ENCODE data around the gene TNRC18. TPM values are rescaled to one million over a fixed set of nuclear protein-coding genes. Genes with fewer than 3 reads are reported as not detected.

The TNRC18 gene
- total RNA-seq, 1 experiment from 2014 or later: 91.7 TPM

- Histone ChIP-seq H3K9me3 (ENCODE audit: low read depth, low read length, poor library complexity, severe bottlenecking) (no peaks in the 10 kb centered on the region), H3K27me3 (replicated peaks; ENCODE audit: insufficient read depth, low read depth, low read length, poor library complexity) (no peaks in the 10 kb centered on the region), H3K27ac (ENCODE audit: low read depth, low read length, poor library complexity, severe bottlenecking) (peak overlapping the region; percentile 99), H3K4me3 (ENCODE audit: low read depth, low read length, poor library complexity, severe bottlenecking) (peak overlapping the region; percentile 79), H3K4me1 (ENCODE audit: insufficient read depth, low read length, poor library complexity, severe bottlenecking) (peaks cover 18% of the 10 kb centered on the region), H3K36me3 (ENCODE audit: insufficient read depth, low read length, poor library complexity, severe bottlenecking) (no peaks in the 10 kb centered on the region)
- TF ChIP-seq EZH2 (IDR thresholded peaks at IDR 0.05; ENCODE audit: borderline replicate concordance, low read depth, low read length, poor library complexity, severe bottlenecking) (no peak), CTCF (conservative IDR thresholded peaks at IDR 0.05; ENCODE audit: low read depth, low read length) (no peak)
- CTCF ChIA-PET: interaction anchor here (0.8 kb wide), 1 partner anchor 28 kb away, joined by 5 read pairs; no protein-coding TSS in a partner anchor
- intact Hi-C loops (cut with micrococcal nuclease; ENCODE audit: unreplicated experiment): loop anchor here (2.0 kb wide), 1 partner anchor 27 kb away; no protein-coding TSS in a partner anchor
- BruUV-seq (replicated peaks): no TSS peak
- DNase-seq (ENCODE audit: low spot score): peak; percentile 99
- POLR2A ChIA-PET (ENCODE audit: low non-redundant PET): no interaction called here
Measured at GRCh38 chr7:5423976-5424748, 528 bp upstream of the TNRC18 start.

DNA sequence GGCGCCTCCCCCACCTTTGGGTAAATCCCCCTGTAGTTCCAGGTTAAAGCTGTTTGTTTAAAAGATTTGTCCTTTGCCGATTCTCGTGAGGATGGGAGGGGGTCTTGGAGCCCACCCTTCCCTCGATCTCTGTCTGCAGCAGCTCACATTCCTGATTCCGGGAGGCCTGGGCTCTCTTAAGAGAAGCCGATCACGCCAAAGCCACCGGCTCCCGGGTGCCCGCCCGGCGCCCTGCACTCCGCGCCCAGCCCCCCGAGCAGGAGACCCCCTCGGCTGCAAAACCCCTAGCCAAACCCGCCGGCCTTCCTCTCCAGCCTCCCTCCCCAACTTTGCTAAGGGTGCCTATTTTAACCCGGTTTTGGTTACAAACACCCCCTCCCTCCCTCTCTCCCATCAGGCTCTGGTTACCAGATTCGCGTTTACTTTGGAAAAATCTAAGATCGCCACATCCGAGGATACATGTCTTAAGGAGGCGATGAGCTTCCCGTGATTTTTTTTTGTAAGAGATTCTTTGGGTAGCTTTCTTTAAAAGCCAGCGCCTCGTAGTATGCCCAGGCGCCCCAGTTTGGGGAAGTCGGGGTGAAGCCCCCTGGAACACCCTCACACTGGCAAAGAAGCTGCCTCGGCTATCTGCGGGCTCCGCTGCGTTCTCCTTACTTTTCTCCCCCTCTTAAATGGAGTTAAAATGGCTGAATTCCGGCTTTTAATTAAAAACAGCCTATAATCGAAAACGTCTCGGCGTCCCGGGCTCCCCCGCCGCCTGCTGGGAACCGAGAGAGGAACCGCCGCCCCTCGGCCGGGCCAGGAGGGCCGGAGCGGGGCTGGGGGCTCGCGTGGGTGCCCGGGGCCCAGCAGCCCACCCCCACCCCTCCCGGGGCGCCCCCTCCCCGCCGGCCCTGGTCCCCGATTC, 983 bp downstream of the TNRC18 start:
- H3K27me3 ChIP-seq (replicated peaks; ENCODE audit: insufficient read depth, low read depth, low read length, poor library complexity): no peaks in the 10 kb centered on the region
- peak; percentile 82 for DNase-seq (ENCODE audit: low spot score)
- ChIA-PET POLR2A (ENCODE audit: low non-redundant PET) (interaction anchor here (0.6 to 0.7 kb wide), 3 partner anchors 56 to 346 kb away, joined by 7 to 17 read pairs (median 9); no protein-coding TSS in a partner anchor), CTCF (interaction anchor here (0.6 kb wide), 1 partner anchor 11 kb away, joined by 5 read pairs; no protein-coding TSS in a partner anchor)
- no peaks in the 10 kb centered on the region for H3K9me3 ChIP-seq (ENCODE audit: low read depth, low read length, poor library complexity, severe bottlenecking)
- H3K36me3 ChIP-seq (ENCODE audit: insufficient read depth, low read length, poor library complexity, severe bottlenecking): no peaks in the 10 kb centered on the region
- intact Hi-C loops (cut with micrococcal nuclease; ENCODE audit: unreplicated experiment): no loop called here
- TF ChIP-seq CTCF (conservative IDR thresholded peaks at IDR 0.05; ENCODE audit: low read depth, low read length) (no peak), EZH2 (IDR thresholded peaks at IDR 0.05; ENCODE audit: borderline replicate concordance, low read depth, low read length, poor library complexity, severe bottlenecking) (no peak)
- H3K4me1 ChIP-seq (ENCODE audit: insufficient read depth, low read length, poor library complexity, severe bottlenecking): peaks cover 17% of the 10 kb centered on the region
- TSS peak; percentile 20 for BruUV-seq (replicated peaks)
- H3K4me3 ChIP-seq (ENCODE audit: low read depth, low read length, poor library complexity, severe bottlenecking): peak overlapping the region; percentile 77
- peak overlapping the region; percentile 99 for H3K27ac ChIP-seq (ENCODE audit: low read depth, low read length, poor library complexity, severe bottlenecking)

- intact Hi-C loops (cut with micrococcal nuclease; ENCODE audit: unreplicated experiment): no loop called here
- ChIA-PET POLR2A (ENCODE audit: low non-redundant PET) (interaction anchor here (0.6 to 0.7 kb wide), 2 partner anchors 56 to 347 kb away, joined by 7 to 17 read pairs; no protein-coding TSS in a partner anchor), CTCF (interaction anchor here (0.6 kb wide), 1 partner anchor 14 kb away, joined by 4 read pairs; no protein-coding TSS in a partner anchor)
- no TSS peak for BruUV-seq (replicated peaks)
- no peaks in the 10 kb centered on the region for H3K27me3 ChIP-seq (replicated peaks; ENCODE audit: insufficient read depth, low read depth, low read length, poor library complexity)
- H3K36me3 ChIP-seq (ENCODE audit: insufficient read depth, low read length, poor library complexity, severe bottlenecking): peaks cover 6% of the 10 kb centered on the region
- peak overlapping the region; percentile 99 for H3K27ac ChIP-seq (ENCODE audit: low read depth, low read length, poor library complexity, severe bottlenecking)
- peak; percentile 63 for DNase-seq (ENCODE audit: low spot score)
- no peaks in the 10 kb centered on the region for H3K9me3 ChIP-seq (ENCODE audit: low read depth, low read length, poor library complexity, severe bottlenecking)
- TF ChIP-seq EZH2 (IDR thresholded peaks at IDR 0.05; ENCODE audit: borderline replicate concordance, low read depth, low read length, poor library complexity, severe bottlenecking): no peak
- no peak for TF ChIP-seq CTCF (conservative IDR thresholded peaks at IDR 0.05; ENCODE audit: low read depth, low read length)
- peaks cover 17% of the 10 kb centered on the region for H3K4me1 ChIP-seq (ENCODE audit: insufficient read depth, low read length, poor library complexity, severe bottlenecking)
- H3K4me3 ChIP-seq (ENCODE audit: low read depth, low read length, poor library complexity, severe bottlenecking): peak overlapping the region; percentile 77
Measured at GRCh38 chr7:5421714-5422395, 1.8 kb downstream of the TNRC18 start.
